Kidney (tissue), 14 donors: ENCODE data around the gene TTC7B. TPM values are rescaled to one million over a fixed set of nuclear protein-coding genes. Genes with fewer than 3 reads are reported as not detected.

Experiments
- DNase-seq, 5 donors: peaks; one replicate each; pipeline ENCODE4 v3.0.0-alpha.2; 2013 to 2020
- FAIRE-seq: peaks from 2 replicates; lab custom pipeline; 2012; peaks lifted over from hg19 to GRCh38; lab: Jason Lieb, UNC
- H3K27ac ChIP-seq, 2 donors: one replicate each; pipeline ENCODE4 v1.7.0; 2013; ENCODE audit warnings: low read depth in 2 of 2, low read length in 2 of 2, inconsistent platforms in 1 of 2
- H3K27me3 ChIP-seq: one replicate; pipeline ENCODE4 v1.7.1; 2013; ENCODE audit warnings: low read length, inconsistent platforms; ENCODE audit not compliant: control insufficient read depth, insufficient read depth
- H3K36me3 ChIP-seq, 3 donors: one replicate each; pipeline versions ENCODE4 v1.7.0 to v1.7.1; 2013; ENCODE audit warnings: low read length in 3 of 3, control low read depth in 1 of 3, inconsistent platforms in 1 of 3; ENCODE audit not compliant: insufficient read depth in 3 of 3, control insufficient read depth in 2 of 3
- H3K4me1 ChIP-seq, 3 donors: one replicate each; pipeline versions ENCODE4 v1.7.0 to v1.7.1; 2013; ENCODE audit warnings: low read length in 3 of 3, inconsistent platforms in 1 of 3, low read depth in 1 of 3; ENCODE audit not compliant: control insufficient read depth in 2 of 3, insufficient read depth in 2 of 3
- H3K4me3 ChIP-seq, 3 donors: one replicate each; pipeline versions ENCODE4 v1.7.0 to v1.8.1; 2013; ENCODE audit warnings: low read length in 3 of 3, control low read depth in 1 of 3, inconsistent platforms in 1 of 3
- H3K9ac ChIP-seq, 3 donors: one replicate each; pipeline versions ENCODE4 v1.7.0 to v1.7.1; 2013; ENCODE audit warnings: low read length in 3 of 3, control low read depth in 1 of 3, inconsistent platforms in 1 of 3
- H3K9me3 ChIP-seq, 3 donors: one replicate each; pipeline versions ENCODE4 v1.7.0 to v1.7.1; 2013; ENCODE audit warnings: low read length in 3 of 3, control low read depth in 1 of 3, inconsistent platforms in 1 of 3; ENCODE audit not compliant: control insufficient read depth in 2 of 3, insufficient read depth in 1 of 3
- CTCF ChIP-seq: IDR thresholded peaks from 3 replicates; pipeline ENCODE4 v1.5.1; 2012; ENCODE audit warnings: mild to moderate bottlenecking, moderate library complexity, borderline replicate concordance; ENCODE audit not compliant: insufficient read depth; ENCODE audit errors: extremely low read depth
- intact Hi-C: fragments of 100-400 bp; cut with DNase I; formaldehyde crosslinking; loops from one replicate; pipeline ENCODE4 v1.11.1; 2022
- polyA plus RNA-seq: library from polyadenylated mRNA; stranded (reverse); fragments of 350-450 nt; fragmentation: Illumina TruSeq; extraction: RNeasy Lipid Tissue Mini Kit (QIAGEN cat#74804); gene quantifications from one replicate; pipeline ENCODE4 v1.2.3, GENCODE V29; 2014; ENCODE audit warnings: low read depth, low replicate concordance; ENCODE audit not compliant: insufficient read depth
- total RNA-seq: library from RNA; stranded (reverse); fragmentation: NEBNext Ultra II Directional; extraction: Animal tissue kit (Norgen Biotek cat#: 25700); gene quantifications from one replicate; pipeline ENCODE4 v1.2.1, GENCODE V29; 2021
- donor health status: control.
- donor health status: control.
- donor health status: control.
- donor health status: control.
- donor health status: control.
- donor health status: DM: yes; HTN: yes; CAD: no.
- donor health status: Normal renal cell carcinoma (clear cell type).

TTC7B gene
- total and polyA plus RNA-seq, 2 donors from 2014 or later = 23.4 to 48.3 TPM

- peaks cover 0 to 2% (median 0%) of the 10 kb centered on the region in 3 donors for H3K36me3 ChIP-seq
- intact Hi-C loops = no loop called here
- no peak for FAIRE-seq
- no peak overlapping the region for H3K27ac ChIP-seq
- TF ChIP-seq CTCF = no peak
- H3K9me3 ChIP-seq = no peaks in the 10 kb centered on the region
- no peak overlapping the region for H3K9ac ChIP-seq
- peaks cover 0 to 2% (median 0%) of the 10 kb centered on the region in 3 donors for H3K4me1 ChIP-seq
- H3K27me3 ChIP-seq = no peaks in the 10 kb centered on the region
- no peak overlapping the region for H3K4me3 ChIP-seq
- DNase-seq = no peak
Observed at GRCh38 chr14:90620568-90621077, 195.6 kb downstream of the TTC7B start.

GRCh38 chr14:90619911-90620310 lies 196.3 kb downstream of the TTC7B start:
- FAIRE-seq = no peak
- no peak for DNase-seq
- TF ChIP-seq CTCF = no peak
- intact Hi-C loops = no loop called here
- Histone ChIP-seq H3K9me3 (no peaks in the 10 kb centered on the region), H3K9ac (no peak overlapping the region), H3K4me3 (no peak overlapping the region), H3K27me3 (no peaks in the 10 kb centered on the region), H3K36me3 (peaks cover 0 to 2% (median 0%) of the 10 kb centered on the region in 3 donors), H3K27ac (no peak overlapping the region), H3K4me1 (no peaks in the 10 kb centered on the region)

- no peaks in the 10 kb centered on the region for H3K9me3 ChIP-seq
Observed at GRCh38 chr14:90617961-90618360, 198.3 kb downstream of the TTC7B start.

More at GRCh38 chr14:90617961-90618360, 198.3 kb downstream of the TTC7B start:
- H3K36me3 ChIP-seq = peaks cover 0 to 2% (median 0%) of the 10 kb centered on the region in 3 donors
- FAIRE-seq (no peak), DNase-seq (no peak)
- no peaks in the 10 kb centered on the region for H3K27me3 ChIP-seq
- no peak overlapping the region for H3K4me3 ChIP-seq
- TF ChIP-seq CTCF = no peak
- intact Hi-C loops = no loop called here
- H3K27ac ChIP-seq = no peak overlapping the region
- no peaks in the 10 kb centered on the region for H3K4me1 ChIP-seq
- no peak overlapping the region for H3K9ac ChIP-seq
